Small intestine (tissue), 16 donors: ENCODE measurements around the gene TRMO. TPM values are rescaled to one million over a fixed set of nuclear protein-coding genes. Genes with fewer than 3 reads are reported as not detected.

Source experiments
- DNase-seq, 2 donors: peaks; one replicate each; pipeline versions ENCODE4 v3.0.0 to v3.0.0-alpha.2; 2013
- FAIRE-seq: peaks from 2 replicates; lab custom pipeline; 2012; peaks lifted over from hg19 to GRCh38; lab: Jason Lieb, UNC
- H3K27ac ChIP-seq, 3 donors: one replicate each; pipeline ENCODE4 v1.5.1; 2013; ENCODE audit warnings: low read length in 2 of 3, mild to moderate bottlenecking in 2 of 3, control low read depth in 1 of 3, inconsistent platforms in 1 of 3, low read depth in 1 of 3, moderate library complexity in 1 of 3
- H3K27me3 ChIP-seq, 3 donors: one replicate each; pipeline ENCODE4 v1.6.1; 2013; ENCODE audit warnings: low read length in 3 of 3, inconsistent platforms in 1 of 3; ENCODE audit not compliant: control insufficient read depth in 3 of 3, insufficient read depth in 3 of 3
- H3K36me3 ChIP-seq, 3 donors: one replicate each; pipeline ENCODE4 v1.6.1; 2013; ENCODE audit warnings: low read length in 3 of 3, inconsistent platforms in 1 of 3, low read depth in 1 of 3, mild to moderate bottlenecking in 1 of 3, moderate library complexity in 1 of 3; ENCODE audit not compliant: control insufficient read depth in 3 of 3, insufficient read depth in 2 of 3
- H3K4me1 ChIP-seq, 3 donors: one replicate each; pipeline ENCODE4 v1.6.1; 2013; ENCODE audit warnings: low read length in 2 of 3, inconsistent platforms in 1 of 3, low read depth in 1 of 3, mild to moderate bottlenecking in 1 of 3, moderate library complexity in 1 of 3; ENCODE audit not compliant: control insufficient read depth in 3 of 3, insufficient read depth in 2 of 3
- H3K4me3 ChIP-seq, 3 donors: one replicate each; pipeline ENCODE4 v1.5.1; 2013; ENCODE audit warnings: low read length in 3 of 3, control low read depth in 1 of 3, inconsistent platforms in 1 of 3, low read depth in 1 of 3, mild to moderate bottlenecking in 1 of 3, moderate library complexity in 1 of 3
- H3K9me3 ChIP-seq, 2 donors: one replicate each; pipeline ENCODE4 v1.6.1; 2013; ENCODE audit warnings: low read depth in 1 of 2, low read length in 1 of 2; ENCODE audit not compliant: control insufficient read depth in 2 of 2, insufficient read depth in 1 of 2
- WGBS, 3 donors: extraction: QIAGEN DNeasy Blood & Tissue Kit; methylation state at CpG; one replicate each; pipeline ENCODE4 v1.1.7; 2013; 5-methylcytosine and 5-hydroxymethylcytosine counted together
- long read RNA-seq, 10 donors: transcript quantifications; one replicate each; lab custom pipeline, GENCODE V29; 2026
- polyA plus RNA-seq, 4 donors: library from polyadenylated mRNA; stranded (reverse) in 3 of 4; unstranded in 1 of 4; fragments of 200-250 nt in 3 of 4; fragments of 120-200 nt in 1 of 4; gene quantifications; one replicate each; pipeline versions ENCODE4 v1.2.1 to v1.2.3, GENCODE V29; 2013
- donor health status: healthy with polysubstance abuse.
- donor health status: control.
- donor health status: control.
- donor health status: Bipolar disorder and iron deficiency.
- donor health status: healthy.

TRMO gene
- 10 to 100 TPM in 2 of 4 donors, 1 to 10 TPM in 2; 6.2 to 21.7 (median 10.0) TPM for polyA plus RNA-seq
- long read RNA-seq, donor 1, transcript TRMO-202 (2 exons, 2,971 nt) = minor isoform, 5 of 20 reads
- long read RNA-seq, donor 1, transcript TRMO-203 (5 exons, 1,647 nt) = major isoform, 10 of 20 reads
- long read RNA-seq, donor 1, partial matches to known transcripts = 5 of 20 reads
- long read RNA-seq, donor 1, other reads (novel, unspliced or antisense) = 0 of 20 reads
- long read RNA-seq, donor 2, partial matches to known transcripts = 0 of 1 reads
- long read RNA-seq, donor 2, other reads (novel, unspliced or antisense) = 0 of 1 reads
- long read RNA-seq, donor 3, partial matches to known transcripts = 0 of 2 reads
- long read RNA-seq, donor 3, other reads (novel, unspliced or antisense) = 0 of 2 reads
- long read RNA-seq, donor 4 = 0 reads
- long read RNA-seq, donor 5 = 0 reads
- long read RNA-seq, donor 6, partial matches to known transcripts = 0 of 1 reads
- long read RNA-seq, donor 6, other reads (novel, unspliced or antisense) = 0 of 1 reads
- long read RNA-seq, donor 7, partial matches to known transcripts = 0 of 2 reads
- long read RNA-seq, donor 7, other reads (novel, unspliced or antisense) = 0 of 2 reads
- long read RNA-seq, donor 8, partial matches to known transcripts = 0 of 1 reads
- long read RNA-seq, donor 8, other reads (novel, unspliced or antisense) = 0 of 1 reads
- long read RNA-seq, donor 9, partial matches to known transcripts = 0 of 2 reads
- long read RNA-seq, donor 9, other reads (novel, unspliced or antisense) = 0 of 2 reads
- long read RNA-seq, donor 10, partial matches to known transcripts = 0 of 5 reads
- long read RNA-seq, donor 10, other reads (novel, unspliced or antisense) = 0 of 5 reads

DNA sequence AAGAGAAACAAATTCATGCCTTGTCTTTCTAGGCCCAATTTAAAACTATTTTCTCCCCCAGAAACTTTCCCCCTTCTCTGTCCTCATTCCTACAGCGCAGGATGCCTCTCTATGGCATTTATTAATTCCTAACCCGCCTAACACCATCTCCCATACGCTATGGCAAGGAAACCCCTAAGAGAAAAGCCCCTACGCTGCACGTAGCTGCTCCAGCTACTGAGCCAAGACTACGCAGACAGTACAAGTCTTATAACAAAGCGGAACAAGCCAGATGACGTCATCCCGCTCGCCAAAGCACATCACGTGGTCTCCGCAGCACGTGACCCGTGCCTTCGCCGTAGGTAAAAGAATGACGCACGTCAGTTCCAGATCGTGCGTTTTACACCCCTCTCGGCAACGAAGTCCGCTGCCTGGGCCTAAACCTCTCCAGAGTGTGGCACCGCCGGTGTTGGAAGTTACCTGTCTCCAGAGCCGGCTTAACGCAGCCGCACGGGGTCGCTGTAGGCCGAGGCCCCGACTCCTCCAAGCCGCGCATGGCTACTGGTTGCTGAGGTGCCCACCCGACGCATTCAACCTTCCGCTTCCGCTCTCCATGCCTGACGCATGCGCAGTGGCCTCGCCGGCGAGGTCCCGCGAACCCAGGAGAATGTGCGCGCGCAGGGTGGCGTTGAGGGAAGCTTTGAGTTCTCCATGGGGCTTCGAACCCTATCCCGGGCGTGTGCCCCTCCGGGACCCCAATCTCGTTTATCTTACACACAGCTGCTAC is at the start of gene TRMO:
TSS of gene TRMO (minus strand) at position 542 of the 766 bp plus-strand sequence. CDS start at position 535, 7 bp downstream.
- peak within 1 kb of the TSS; percentile 94 to 99 (median 99) for H3K27ac ChIP-seq
- H3K4me1 ChIP-seq = peaks cover 0 to 11% (median 1%) of the 10 kb centered on the region in 3 donors
- H3K9me3 ChIP-seq = no peaks in the 10 kb centered on the region
- FAIRE-seq = no peak
- WGBS, 3 donors = 0 to 1% (median 0%) methylated on average over 54 of the region's 54 CpGs
- H3K27me3 ChIP-seq = no peaks in the 10 kb centered on the region
- DNase-seq = peak; percentile 99 to 100
- H3K36me3 ChIP-seq = no peaks in the 10 kb centered on the region
- H3K4me3 ChIP-seq = peak within 1 kb of the TSS; percentile 43 to 69 (median 55)

DNA sequence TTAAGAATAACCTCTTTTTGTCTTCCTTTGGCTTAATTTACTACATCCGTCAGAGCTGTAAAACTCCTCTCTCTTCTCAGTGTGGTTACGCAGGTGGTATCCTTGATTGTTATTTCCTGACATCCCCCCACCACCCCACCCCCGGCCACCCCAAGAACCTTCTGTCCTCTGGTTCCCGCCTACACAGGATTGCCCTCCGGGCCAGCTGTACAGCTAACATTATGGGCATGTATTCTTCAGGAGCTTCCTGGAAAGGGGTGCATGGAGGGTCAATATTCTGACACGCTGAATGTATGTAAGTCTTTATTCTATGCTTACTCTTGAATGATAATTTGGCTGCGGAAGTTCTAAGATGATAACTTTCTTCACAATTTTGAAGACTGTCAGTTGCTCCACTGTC is 47.9 kb upstream of the TRMO start:
- no peak overlapping the region for H3K4me3 ChIP-seq
- peaks cover 0 to 2% of the 10 kb centered on the region in 2 donors for H3K9me3 ChIP-seq
- H3K36me3 ChIP-seq = no peaks in the 10 kb centered on the region
- H3K27me3 ChIP-seq = no peaks in the 10 kb centered on the region
- DNase-seq (no peak), FAIRE-seq (no peak)
- no peaks in the 10 kb centered on the region for H3K4me1 ChIP-seq
- 59 to 78% (median 71%) methylated on average over 7 of the region's 7 CpGs for WGBS, 3 donors
- no peak overlapping the region for H3K27ac ChIP-seq

- no peak overlapping the region for H3K27ac ChIP-seq
- no peak overlapping the region for H3K4me3 ChIP-seq
- FAIRE-seq = no peak
- WGBS, 3 donors = 74 to 92% (median 82%) methylated on average over 2 of the region's 2 CpGs
- H3K27me3 ChIP-seq = no peaks in the 10 kb centered on the region
- no peaks in the 10 kb centered on the region for H3K9me3 ChIP-seq
- DNase-seq = no peak
- no peaks in the 10 kb centered on the region for H3K4me1 ChIP-seq
- H3K36me3 ChIP-seq = no peaks in the 10 kb centered on the region
These were observed 46.7 kb upstream of the TRMO start for GRCh38 chr9:97969014-97969413.

DNA sequence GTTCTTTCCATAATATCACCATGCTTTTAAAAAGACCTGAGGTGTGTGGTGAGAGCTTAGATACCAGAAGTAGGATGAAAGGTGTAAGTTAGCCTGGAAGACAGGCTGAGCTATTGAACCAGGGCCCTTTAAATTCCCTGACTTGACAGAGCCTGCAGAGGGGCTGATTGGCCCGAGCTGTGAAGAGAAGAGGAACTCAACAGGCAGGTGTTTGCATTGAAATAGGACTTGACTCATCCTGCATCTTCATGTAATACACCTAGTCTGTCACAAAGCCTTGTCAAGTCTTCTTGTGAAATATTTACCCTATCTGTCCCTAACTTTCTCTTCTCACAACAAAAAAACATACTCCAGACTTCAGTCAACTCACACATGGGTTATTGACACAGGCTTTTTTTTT is 44.2 kb upstream of the TRMO start:
- Histone ChIP-seq H3K36me3 (no peaks in the 10 kb centered on the region), H3K27ac (no peak overlapping the region), H3K27me3 (no peaks in the 10 kb centered on the region), H3K4me1 (no peaks in the 10 kb centered on the region), H3K9me3 (no peaks in the 10 kb centered on the region), H3K4me3 (no peak overlapping the region)
- FAIRE-seq = no peak
- WGBS, 3 donors = 21 to 57% (median 23%) methylated on average over 1 of the region's 1 CpG
- DNase-seq = no peak

DNA sequence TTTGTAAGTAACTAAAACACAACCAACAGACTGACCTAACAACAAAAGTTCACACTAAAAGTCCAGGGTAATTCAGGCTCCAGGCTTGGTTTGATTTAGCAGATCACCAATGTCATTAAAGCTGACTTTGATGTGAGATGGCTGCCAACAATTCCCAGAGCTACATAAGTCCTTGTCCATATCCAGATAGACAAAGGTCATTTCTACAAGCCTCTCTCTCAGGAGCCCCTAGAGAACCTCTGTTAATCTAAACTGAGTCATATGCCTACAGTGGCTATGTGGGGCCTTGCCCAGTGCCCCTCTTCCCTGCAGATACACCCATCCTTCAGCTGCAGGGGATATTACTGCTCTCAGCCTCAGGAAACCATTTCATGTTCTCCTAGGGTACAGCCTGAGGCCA is 42.6 kb upstream of the TRMO start:
- no peak for FAIRE-seq

DNA sequence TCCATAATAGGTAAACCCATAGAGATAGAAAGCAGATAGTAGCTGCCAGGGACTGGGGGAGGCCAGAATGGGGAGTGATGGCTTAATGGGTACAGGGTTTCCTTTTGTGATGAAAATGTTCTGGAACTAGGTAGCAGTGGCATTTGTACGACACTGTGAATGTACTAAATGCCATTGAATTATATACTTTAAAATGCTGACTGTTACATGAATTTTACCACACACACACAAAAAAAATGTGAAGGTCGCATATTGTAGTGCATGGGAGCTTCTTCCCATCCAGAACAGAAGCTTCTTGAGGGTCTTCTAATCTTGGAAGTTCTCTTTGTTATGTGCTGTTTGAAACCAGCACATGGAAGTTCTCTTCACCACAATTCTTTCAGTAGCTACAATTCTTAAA is 40.9 kb upstream of the TRMO start:
- Histone ChIP-seq H3K4me3 (no peak overlapping the region), H3K9me3 (no peaks in the 10 kb centered on the region)

More for the DNA sequence above, 42.6 kb upstream of the TRMO start:
- DNase-seq = no peak
- H3K4me1 ChIP-seq = no peaks in the 10 kb centered on the region
- H3K27me3 ChIP-seq = no peaks in the 10 kb centered on the region
- no peak overlapping the region for H3K4me3 ChIP-seq
- no peaks in the 10 kb centered on the region for H3K36me3 ChIP-seq
- no peak overlapping the region for H3K27ac ChIP-seq
- H3K9me3 ChIP-seq = no peaks in the 10 kb centered on the region

GRCh38 chr9:97962575-97962974 is 40.3 kb upstream of the TRMO start:
- FAIRE-seq (no peak), DNase-seq (no peak)
- H3K4me1 ChIP-seq = no peaks in the 10 kb centered on the region
- no peaks in the 10 kb centered on the region for H3K9me3 ChIP-seq
- no peak overlapping the region for H3K4me3 ChIP-seq
- no peaks in the 10 kb centered on the region for H3K27me3 ChIP-seq
- H3K36me3 ChIP-seq = no peaks in the 10 kb centered on the region
- 78 to 81% (median 80%) methylated on average over 5 of the region's 5 CpGs for WGBS, 3 donors
- H3K27ac ChIP-seq = no peak overlapping the region

More for the DNA sequence above, 40.9 kb upstream of the TRMO start:
- Histone ChIP-seq H3K4me1 (no peaks in the 10 kb centered on the region), H3K36me3 (no peaks in the 10 kb centered on the region), H3K27me3 (no peaks in the 10 kb centered on the region), H3K27ac (no peak overlapping the region)
- WGBS, 3 donors = 71 to 92% (median 82%) methylated on average over 2 of the region's 2 CpGs
- no peak for FAIRE-seq
- no peak for DNase-seq

- H3K27me3 ChIP-seq = no peaks in the 10 kb centered on the region
- no peak for FAIRE-seq
- no peak for DNase-seq
- WGBS, 3 donors = 75 to 80% (median 77%) methylated on average over 4 of the region's 4 CpGs
- H3K27ac ChIP-seq = no peak overlapping the region
- no peaks in the 10 kb centered on the region for H3K36me3 ChIP-seq
- no peak overlapping the region for H3K4me3 ChIP-seq
- H3K4me1 ChIP-seq = no peaks in the 10 kb centered on the region
- H3K9me3 ChIP-seq = no peaks in the 10 kb centered on the region
These were observed 39.8 kb upstream of the TRMO start for GRCh38 chr9:97962136-97962535.
